ENCODE data around the gene CYP19A1.

Gene CYP19A1

DNA sequence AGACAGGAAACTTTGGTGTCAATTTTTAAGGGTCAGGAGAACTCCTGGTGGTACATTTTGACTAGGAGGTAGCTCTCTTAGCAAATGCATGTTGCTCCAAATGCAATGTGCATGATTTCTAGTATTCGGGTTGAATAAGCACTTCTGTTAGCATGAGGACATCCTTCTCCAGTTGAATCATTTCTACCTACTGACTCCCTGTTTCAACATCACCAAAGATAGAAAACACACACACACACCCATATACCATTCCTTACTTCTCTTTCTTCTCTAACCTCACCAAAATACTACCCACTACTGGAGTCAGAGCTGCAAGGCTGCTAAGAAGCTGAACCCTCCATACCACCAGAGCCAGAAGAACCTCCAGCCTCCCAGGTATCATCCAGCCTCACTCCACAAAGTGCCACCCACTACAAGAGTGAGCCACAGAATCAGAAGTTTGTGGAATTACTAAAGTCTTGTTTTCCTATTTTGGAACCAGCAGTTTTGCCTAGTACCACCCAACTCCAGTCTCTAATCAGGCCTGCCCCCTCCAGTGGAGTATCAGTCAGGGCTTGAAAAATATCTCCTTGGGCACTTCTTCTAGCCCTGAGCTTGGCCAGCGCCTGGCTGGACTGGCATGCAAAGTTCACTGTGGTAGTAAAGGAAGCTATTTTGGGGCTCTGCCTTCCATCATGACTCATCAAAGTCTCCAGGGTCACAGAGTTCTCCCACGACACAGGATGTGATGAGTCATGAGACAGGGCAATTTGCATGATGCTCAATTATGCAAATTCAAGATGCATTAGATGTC lies 110.3 kb downstream of the CYP19A1 start:
- no peaks in the 10 kb centered on the region for H3K27me3 ChIP-seq (replicated peaks; ENCODE audit: control insufficient read depth, insufficient read depth, low read length)
- 0 out of 2 replicates have a peak overlapping the region, but pooled peaks have one; percentile 9 for H3K4me3 ChIP-seq (replicated peaks; ENCODE audit: low read depth, low read length)
- TF ChIP-seq, protein P1, sequence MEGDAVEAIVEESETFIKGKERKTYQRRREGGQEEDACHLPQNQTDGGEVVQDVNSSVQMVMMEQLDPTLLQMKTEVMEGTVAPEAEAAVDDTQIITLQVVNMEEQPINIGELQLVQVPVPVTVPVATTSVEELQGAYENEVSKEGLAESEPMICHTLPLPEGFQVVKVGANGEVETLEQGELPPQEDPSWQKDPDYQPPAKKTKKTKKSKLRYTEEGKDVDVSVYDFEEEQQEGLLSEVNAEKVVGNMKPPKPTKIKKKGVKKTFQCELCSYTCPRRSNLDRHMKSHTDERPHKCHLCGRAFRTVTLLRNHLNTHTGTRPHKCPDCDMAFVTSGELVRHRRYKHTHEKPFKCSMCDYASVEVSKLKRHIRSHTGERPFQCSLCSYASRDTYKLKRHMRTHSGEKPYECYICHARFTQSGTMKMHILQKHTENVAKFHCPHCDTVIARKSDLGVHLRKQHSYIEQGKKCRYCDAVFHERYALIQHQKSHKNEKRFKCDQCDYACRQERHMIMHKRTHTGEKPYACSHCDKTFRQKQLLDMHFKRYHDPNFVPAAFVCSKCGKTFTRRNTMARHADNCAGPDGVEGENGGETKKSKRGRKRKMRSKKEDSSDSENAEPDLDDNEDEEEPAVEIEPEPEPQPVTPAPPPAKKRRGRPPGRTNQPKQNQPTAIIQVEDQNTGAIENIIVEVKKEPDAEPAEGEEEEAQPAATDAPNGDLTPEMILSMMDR (IDR thresholded peaks at IDR 0.05; ENCODE audit: insufficient read depth, low read length, poor library complexity, severe bottlenecking) = no peak
- H3K36me3 ChIP-seq (ENCODE audit: control insufficient read depth, insufficient read depth, low read length) = no peaks in the 10 kb centered on the region
- peak; percentile 57 for DNase-seq (ENCODE audit: extremely low read depth, insufficient read length)

DNA sequence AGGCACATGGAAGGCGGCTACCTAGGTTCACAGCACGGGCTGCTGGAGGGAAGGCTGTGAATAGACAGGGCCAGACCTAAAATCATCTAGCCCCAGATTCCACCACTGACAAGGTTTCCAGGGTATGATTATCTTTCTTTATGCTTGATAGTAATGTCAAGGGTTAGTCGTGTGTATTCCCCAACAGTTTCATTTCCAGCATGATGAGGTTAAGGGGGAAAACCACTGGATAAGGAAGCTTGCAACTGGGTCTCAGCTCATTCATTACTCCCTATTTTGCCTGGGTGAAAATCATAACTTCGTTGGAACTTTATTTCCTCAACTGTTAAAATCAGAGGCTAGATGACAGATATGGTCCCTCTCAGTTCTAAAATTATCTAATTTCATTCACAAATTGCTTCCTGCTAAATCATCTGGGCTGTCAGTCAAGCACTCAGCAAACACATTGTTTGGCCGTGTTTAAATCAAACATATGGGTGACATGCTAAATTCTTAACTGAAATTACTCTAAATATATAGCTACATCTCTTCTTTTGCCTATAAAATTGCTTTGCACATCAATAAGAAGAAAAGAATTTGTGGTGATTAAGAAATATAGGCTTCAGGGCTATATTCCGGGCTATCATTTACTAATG lies 111.7 kb downstream of the CYP19A1 start:
- Histone ChIP-seq H3K4me3 (replicated peaks; ENCODE audit: low read depth, low read length) (no peak overlapping the region), H3K36me3 (ENCODE audit: control insufficient read depth, insufficient read depth, low read length) (no peaks in the 10 kb centered on the region), H3K27me3 (replicated peaks; ENCODE audit: control insufficient read depth, insufficient read depth, low read length) (no peaks in the 10 kb centered on the region)
- TF ChIP-seq, protein P1 (IDR thresholded peaks at IDR 0.05; ENCODE audit: insufficient read depth, low read length, poor library complexity, severe bottlenecking) = no peak
- DNase-seq (ENCODE audit: extremely low read depth, insufficient read length) = no peak

DNA sequence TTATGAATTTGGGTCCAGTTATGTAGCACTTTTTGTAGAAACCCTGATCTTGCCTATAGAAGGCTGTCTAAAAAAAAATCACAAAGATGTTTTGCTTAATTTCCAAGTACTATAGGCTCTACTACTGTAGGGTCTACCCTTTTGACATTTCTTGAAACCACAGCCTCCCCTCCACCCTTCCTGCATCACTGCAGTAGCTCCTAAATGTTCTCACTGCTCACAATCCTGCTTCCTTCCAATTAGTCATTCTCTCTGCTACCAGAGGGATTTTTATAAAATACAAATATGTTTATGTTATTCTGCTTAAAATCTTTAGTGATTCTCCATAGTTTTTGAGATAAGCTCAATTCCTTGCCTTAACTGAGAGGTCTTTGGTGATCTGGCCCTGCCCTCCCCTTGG lies 114.0 kb downstream of the CYP19A1 start:
- Histone ChIP-seq H3K4me3 (replicated peaks; ENCODE audit: low read depth, low read length) (no peak overlapping the region), H3K27me3 (replicated peaks; ENCODE audit: control insufficient read depth, insufficient read depth, low read length) (no peaks in the 10 kb centered on the region), H3K36me3 (ENCODE audit: control insufficient read depth, insufficient read depth, low read length) (no peaks in the 10 kb centered on the region)
- TF ChIP-seq, protein P1 (IDR thresholded peaks at IDR 0.05; ENCODE audit: insufficient read depth, low read length, poor library complexity, severe bottlenecking) = no peak
- DNase-seq (ENCODE audit: extremely low read depth, insufficient read length) = no peak

DNA sequence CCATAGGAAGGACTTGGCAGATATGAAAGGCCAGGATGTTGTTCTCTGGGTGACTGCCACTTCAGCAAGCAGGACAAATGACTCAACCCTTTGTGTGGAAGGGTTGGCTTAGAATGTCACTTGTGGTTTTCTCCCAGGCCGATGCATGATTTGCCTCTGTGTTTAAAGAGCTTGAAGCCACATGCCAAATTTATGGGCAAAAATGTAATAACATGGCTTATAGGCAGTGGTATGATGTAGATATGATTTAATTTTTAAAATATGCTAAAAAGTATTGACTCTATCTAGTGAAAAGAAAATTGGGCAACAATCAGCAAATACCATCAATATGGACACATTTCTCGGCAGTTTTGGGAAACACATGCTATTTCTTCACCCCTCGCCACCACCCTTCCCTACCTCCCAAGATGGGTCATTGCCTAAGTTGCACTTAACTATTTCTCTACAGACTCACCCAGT lies 114.6 kb downstream of the CYP19A1 start:
- no peak for DNase-seq (ENCODE audit: extremely low read depth, insufficient read length)
- Histone ChIP-seq H3K36me3 (ENCODE audit: control insufficient read depth, insufficient read depth, low read length) (no peaks in the 10 kb centered on the region), H3K4me3 (replicated peaks; ENCODE audit: low read depth, low read length) (no peak overlapping the region), H3K27me3 (replicated peaks; ENCODE audit: control insufficient read depth, insufficient read depth, low read length) (no peaks in the 10 kb centered on the region)
- TF ChIP-seq, protein P1 (IDR thresholded peaks at IDR 0.05; ENCODE audit: insufficient read depth, low read length, poor library complexity, severe bottlenecking) = no peak

DNA sequence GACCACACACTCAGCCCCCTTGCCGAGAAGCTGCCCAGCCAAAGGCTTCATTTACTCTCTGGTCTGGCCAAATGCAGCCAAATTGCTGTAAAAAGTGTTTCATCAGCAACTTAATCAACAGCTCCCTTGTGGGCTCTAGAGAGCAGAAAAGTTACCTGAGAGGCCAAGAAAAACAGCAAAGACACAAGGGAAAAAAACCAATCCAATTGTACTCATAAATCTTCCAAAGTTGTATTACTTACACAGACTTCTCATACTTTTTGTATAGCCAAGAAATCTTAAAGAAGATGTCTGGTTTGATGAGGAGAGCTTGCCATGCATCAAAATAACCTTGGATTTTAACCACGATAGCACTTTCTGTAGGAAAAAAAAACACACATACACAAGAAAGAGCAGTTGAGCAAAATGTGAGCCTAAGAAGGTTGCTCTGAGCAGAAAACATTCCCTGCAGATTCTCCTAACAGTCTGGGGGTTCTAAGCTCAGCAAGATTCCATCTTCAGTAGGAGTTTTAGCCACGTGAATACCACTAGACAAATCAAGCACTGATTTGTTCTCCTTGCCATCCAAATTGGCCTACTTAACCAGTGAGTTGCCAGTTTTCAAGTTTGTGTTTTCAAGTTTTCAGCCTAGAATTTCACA lies 120.0 kb downstream of the CYP19A1 start:
- Histone ChIP-seq H3K27me3 (replicated peaks; ENCODE audit: control insufficient read depth, insufficient read depth, low read length) (no peaks in the 10 kb centered on the region), H3K4me3 (replicated peaks; ENCODE audit: low read depth, low read length) (no peak overlapping the region), H3K36me3 (ENCODE audit: control insufficient read depth, insufficient read depth, low read length) (no peaks in the 10 kb centered on the region)
- TF ChIP-seq, protein P1 (IDR thresholded peaks at IDR 0.05; ENCODE audit: insufficient read depth, low read length, poor library complexity, severe bottlenecking) = no peak
- no peak for DNase-seq (ENCODE audit: extremely low read depth, insufficient read length)

Measured in GM06990 (cell line).